Fibroblast of skin of right quadriceps (primary cell): ENCODE data around the gene RPL28.

ENCODE experiments used
- DNase-seq: peaks from one replicate; pipeline ENCODE4 v3.0.0-alpha.2; 2013

RPL28 gene

DNA sequence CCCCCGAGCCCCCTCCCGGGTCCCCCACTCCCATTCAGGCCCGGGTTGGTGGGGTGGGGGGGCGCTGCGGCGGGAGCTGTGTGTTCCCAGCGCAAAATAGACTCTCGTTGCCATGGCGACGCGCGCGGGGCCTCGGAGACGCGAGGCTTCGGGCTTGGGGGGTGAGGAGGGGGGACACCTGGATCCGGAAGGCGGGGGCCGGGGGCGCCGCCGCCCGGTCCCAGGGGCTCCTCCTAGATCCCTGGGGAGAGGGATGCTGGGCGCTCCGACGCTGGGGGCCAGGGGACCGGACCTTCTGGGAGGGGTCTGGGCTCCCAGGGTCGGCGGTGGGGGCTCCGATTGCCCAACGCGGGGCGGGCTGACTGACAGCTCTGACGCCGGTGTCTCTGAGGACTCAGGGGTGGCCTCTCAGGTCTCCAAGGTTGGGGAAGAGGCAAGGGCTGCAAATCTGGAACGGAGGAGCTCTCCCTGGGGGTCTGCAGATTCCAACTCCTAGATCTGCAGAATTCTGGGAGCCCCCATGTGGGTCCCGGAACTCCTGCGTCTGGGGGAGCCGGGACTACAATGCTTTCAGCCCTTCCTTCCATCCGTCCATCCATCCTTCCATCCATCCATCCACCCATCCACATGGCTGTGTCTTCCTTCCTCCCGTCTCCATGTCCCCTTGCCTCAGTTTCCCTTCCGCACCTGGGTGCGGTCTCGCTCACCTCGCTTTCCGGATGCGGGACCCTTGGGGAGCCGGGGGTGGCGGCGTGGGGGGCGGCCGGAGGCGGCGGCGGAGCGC, 66.4 kb downstream of the RPL28 start:
- DNase-seq = no peak
